H9 (cell line): Measurements from ENCODE around the gene UST. TPM values are rescaled to one million over a fixed set of nuclear protein-coding genes. Genes with fewer than 3 reads are reported as not detected.
"Not testable (repeated sequence)": the region's sequence is repeated elsewhere in the genome, so short reads cannot be mapped to it uniquely, and the experiment has no call there.

ENCODE experiments used
- DNase-seq: peaks from one replicate; pipeline ENCODE4 v3.0.0-alpha.2; 2017
- H2AFZ ChIP-seq: one replicate; pipeline ENCODE4 v1.6.1; 2013; ENCODE audit warnings: mild to moderate bottlenecking, low read length, control low read depth, moderate library complexity
- H2AK5ac ChIP-seq: 2 replicates; pipeline ENCODE4 v1.6.1; 2013; ENCODE audit warnings: low read length, control low read depth, mixed read lengths; ENCODE audit not compliant: insufficient read length
- H2BK120ac ChIP-seq: one replicate; pipeline ENCODE4 v1.6.1; 2013; ENCODE audit warnings: low read depth, mild to moderate bottlenecking, low read length, control low read depth, inconsistent platforms; ENCODE audit not compliant: poor library complexity, severe bottlenecking
- H2BK12ac ChIP-seq: 2 replicates; pipeline ENCODE4 v1.6.1; 2013; ENCODE audit warnings: low read length, control low read depth, mixed read lengths, low read depth; ENCODE audit not compliant: insufficient read length
- H2BK15ac ChIP-seq: 2 replicates; pipeline ENCODE4 v1.6.1; 2013; ENCODE audit warnings: low read depth, low read length, control low read depth
- H2BK20ac ChIP-seq: one replicate; pipeline ENCODE4 v1.6.1; 2013; ENCODE audit warnings: low read depth, mild to moderate bottlenecking, low read length, control low read depth, inconsistent platforms; ENCODE audit not compliant: poor library complexity, severe bottlenecking
- H2BK5ac ChIP-seq: 2 replicates; pipeline ENCODE4 v1.6.1; 2013; ENCODE audit warnings: low read length, control low read depth, mixed read lengths; ENCODE audit not compliant: insufficient read length
- H3K14ac ChIP-seq: 2 replicates; pipeline ENCODE4 v1.6.1; 2013; ENCODE audit warnings: low read length, control low read depth; ENCODE audit not compliant: insufficient read depth
- H3K18ac ChIP-seq: 2 replicates; pipeline ENCODE4 v1.6.1; 2013; ENCODE audit warnings: low read depth, mild to moderate bottlenecking, mixed read lengths, low read length, control low read depth; ENCODE audit not compliant: insufficient read length
- H3K23ac ChIP-seq: 2 replicates; pipeline ENCODE4 v1.6.1; 2013; ENCODE audit warnings: low read length, control low read depth, mixed read lengths, low read depth; ENCODE audit not compliant: insufficient read length
- H3K23me2 ChIP-seq: 2 replicates; pipeline ENCODE4 v1.6.1; 2013; ENCODE audit warnings: low read depth, mild to moderate bottlenecking, mixed read lengths, low read length, control low read depth; ENCODE audit not compliant: insufficient read length, poor library complexity, severe bottlenecking
- H3K27ac ChIP-seq: 2 replicates; pipeline ENCODE4 v1.5.1; 2013; ENCODE audit warnings: low read length, control low read depth, mixed read lengths, low read depth; ENCODE audit not compliant: insufficient read length
- H3K27me3 ChIP-seq: 2 replicates; pipeline ENCODE4 v1.6.1; 2013; ENCODE audit warnings: low read length, control low read depth, inconsistent platforms; ENCODE audit not compliant: insufficient read depth
- H3K4ac ChIP-seq: 2 replicates; pipeline ENCODE4 v1.6.1; 2013; ENCODE audit warnings: low read depth, mild to moderate bottlenecking, control low read depth, inconsistent platforms, low read length, moderate library complexity
- H3K4me1 ChIP-seq: 2 replicates; pipeline ENCODE4 v1.6.1; 2013; ENCODE audit warnings: low read length, control low read depth, inconsistent platforms; ENCODE audit not compliant: insufficient read depth
- H3K4me2 ChIP-seq: 2 replicates; pipeline ENCODE4 v1.6.1; 2013; ENCODE audit warnings: low read length, control low read depth, mixed read lengths; ENCODE audit not compliant: insufficient read length, insufficient read depth
- H3K56ac ChIP-seq: 2 replicates; pipeline ENCODE4 v1.6.1; 2013; ENCODE audit warnings: low read depth, mild to moderate bottlenecking, mixed read lengths, low read length, control low read depth; ENCODE audit not compliant: insufficient read length
- H3K79me1 ChIP-seq: 2 replicates; pipeline ENCODE4 v1.6.1; 2013; ENCODE audit warnings: low read depth, mild to moderate bottlenecking, moderate library complexity, low read length, control low read depth, inconsistent platforms; ENCODE audit not compliant: insufficient read depth, poor library complexity, severe bottlenecking
- H3K79me2 ChIP-seq: 2 replicates; pipeline ENCODE4 v1.6.1; 2013; ENCODE audit warnings: low read length, control low read depth, inconsistent platforms; ENCODE audit not compliant: insufficient read depth
- H3K9ac ChIP-seq: 2 replicates; pipeline ENCODE4 v1.6.1; 2013; ENCODE audit warnings: low read length, control low read depth, mixed read lengths; ENCODE audit not compliant: insufficient read length; ENCODE audit errors: extremely low read depth
- H3K9me3 ChIP-seq: one replicate; pipeline ENCODE4 v1.6.1; 2013; ENCODE audit warnings: low read depth, low read length, inconsistent platforms; ENCODE audit not compliant: control insufficient read depth
- H3T11ph ChIP-seq: one replicate; pipeline ENCODE4 v1.6.1; 2013; ENCODE audit warnings: mild to moderate bottlenecking, low read length, control low read depth, inconsistent platforms
- H4K20me1 ChIP-seq: one replicate; pipeline ENCODE4 v1.6.1; 2013; ENCODE audit not compliant: control insufficient read depth, insufficient read length, insufficient read depth
- H4K5ac ChIP-seq: 2 replicates; pipeline ENCODE4 v1.6.1; 2013; ENCODE audit warnings: low read depth, mild to moderate bottlenecking, mixed read lengths, low read length, control low read depth; ENCODE audit not compliant: insufficient read length
- H4K8ac ChIP-seq: replicated peaks from 2 replicates; pipeline ENCODE4 v1.6.1; 2013; ENCODE audit warnings: low read length, control low read depth, mixed read lengths, low read depth; ENCODE audit not compliant: insufficient read length
- H4K91ac ChIP-seq: 2 replicates; pipeline ENCODE4 v1.6.1; 2013; ENCODE audit warnings: low read depth, mild to moderate bottlenecking, moderate library complexity, mixed read lengths, low read length, control low read depth; ENCODE audit not compliant: insufficient read length
- H3K27ac Mint-ChIP-seq, 3 experiments: 2 replicates in 2 of 3; 3 replicates in 1 of 3; pipeline ENCODE4 v1.8.0; 2020 to 2021; ENCODE audit warnings: mixed read lengths in 3 of 3, mild to moderate bottlenecking in 1 of 3, moderate library complexity in 1 of 3
- H3K27me3 Mint-ChIP-seq: 2 replicates; pipeline ENCODE4 v1.8.0; 2021; ENCODE audit warnings: low read depth, mild to moderate bottlenecking, moderate library complexity, mixed read lengths
- H3K36me3 Mint-ChIP-seq, 3 experiments: 2 replicates in 2 of 3; 3 replicates in 1 of 3; pipeline ENCODE4 v1.8.0; 2020 to 2021; ENCODE audit warnings: low read depth in 3 of 3, mixed read lengths in 3 of 3; ENCODE audit not compliant: insufficient read depth in 1 of 3
- H3K4me1 Mint-ChIP-seq, 2 experiments: 2 replicates each; pipeline ENCODE4 v1.8.0; 2020; ENCODE audit warnings: mixed read lengths in 2 of 2
- H3K4me3 Mint-ChIP-seq, 2 experiments: 2 replicates in 1 of 2; 3 replicates in 1 of 2; pipeline ENCODE4 v1.8.0; 2020 to 2021; ENCODE audit warnings: mild to moderate bottlenecking in 2 of 2, mixed read lengths in 2 of 2, moderate library complexity in 1 of 2
- H3K9me3 Mint-ChIP-seq, 2 experiments: 2 replicates in 1 of 2; 3 replicates in 1 of 2; pipeline ENCODE4 v1.8.0; 2020; ENCODE audit warnings: mild to moderate bottlenecking in 2 of 2, mixed read lengths in 2 of 2, moderate library complexity in 1 of 2
- CTCF ChIP-seq: fragments of 200-600 bp; sonication (generic); conservative IDR thresholded peaks from 3 replicates; pipeline ENCODE4 v1.8.0; 2021; ENCODE audit warnings: antibody characterized with exemption, mild to moderate bottlenecking
- WGBS: extraction: QIAGEN DNeasy Blood & Tissue Kit; methylation state at CpG from one replicate; pipeline ENCODE4 v1.1.7; 2013; ENCODE audit warnings: missing lambda C conversion rate, low lambda C conversion rate, mixed read lengths; ENCODE audit not compliant: insufficient read length; ENCODE audit errors: extremely low coverage; 5-methylcytosine and 5-hydroxymethylcytosine counted together
- total RNA-seq: library from RNA; stranded (reverse); gene quantifications from 2 replicates; pipeline ENCODE4 v1.2.1, GENCODE V29; 2021

UST gene
- total RNA-seq, 1 experiment from 2014 or later = 14.4 TPM

- Histone ChIP-seq H3K4me2 (no peak overlapping the region), H2AFZ (no peak overlapping the region), H2BK12ac (no peak overlapping the region), H4K8ac (no peak overlapping the region), H2BK15ac (no peak overlapping the region), H3K9me3 (no peaks in the 10 kb centered on the region), H3K4me1 (peaks cover 7% of the 10 kb centered on the region; the same call in 1 of the 2 replicates), H2BK120ac (no peak overlapping the region), H3K23ac (no peak overlapping the region), H3K27ac (no peak overlapping the region), H3K56ac (no peak overlapping the region), H3K79me1 (no peaks in the 10 kb centered on the region), H4K20me1 (no peaks in the 10 kb centered on the region), H2BK20ac (no peak overlapping the region), H2AK5ac (no peak overlapping the region), H3K27me3 (no peaks in the 10 kb centered on the region), H3K14ac (no peak overlapping the region), H3K23me2 (no peaks in the 10 kb centered on the region), H3T11ph (no peak overlapping the region), H2BK5ac (no peak overlapping the region), H3K18ac (no peak overlapping the region), H3K9ac (no peak overlapping the region), H4K5ac (no peak overlapping the region), H3K79me2 (peaks cover 16% of the 10 kb centered on the region; the same call in 1 of the 2 replicates), H3K4ac (no peak overlapping the region), H4K91ac (no peak overlapping the region)
- no peak for TF ChIP-seq CTCF
- Mint-ChIP-seq H3K4me3 (no peak overlapping the region), H3K9me3 (no peaks in the 10 kb centered on the region), H3K36me3 (no peaks in the 10 kb centered on the region; a peak in 4 of 7 replicates), H3K27me3 (no peaks in the 10 kb centered on the region), H3K27ac (peak overlapping the region in 2 of 3 experiments; percentile 58 to 60; a peak in 1 of 7 replicates), H3K4me1 (peaks cover 32 to 36% of the 10 kb centered on the region in 2 experiments)
- no peak for DNase-seq
- WGBS = no CpG with 5 or more reads among the region's 4 CpGs
Observed at GRCh38 chr6:148848915-148849314, 102.1 kb downstream of the UST start.

- H3K79me2 ChIP-seq = peaks cover 16% of the 10 kb centered on the region; the same call in 1 of the 2 replicates
- not testable (repeated sequence) for H3K4me3 Mint-ChIP-seq, H2BK15ac ChIP-seq, H2AK5ac ChIP-seq, H3K4me2 ChIP-seq, H3K27me3 ChIP-seq, H3K27ac Mint-ChIP-seq, H3K27me3 Mint-ChIP-seq, H2BK20ac ChIP-seq, H2BK12ac ChIP-seq, H4K20me1 ChIP-seq, H3K36me3 Mint-ChIP-seq, H3K4me1 ChIP-seq, H3K23me2 ChIP-seq, H3K27ac ChIP-seq, DNase-seq, H4K5ac ChIP-seq, H3K79me1 ChIP-seq, H4K8ac ChIP-seq, H3K9me3 ChIP-seq, H3K14ac ChIP-seq, H3K18ac ChIP-seq, H4K91ac ChIP-seq, H2BK120ac ChIP-seq, H3K9ac ChIP-seq, H3K9me3 Mint-ChIP-seq, H3T11ph ChIP-seq, H2BK5ac ChIP-seq, H3K23ac ChIP-seq, H3K4ac ChIP-seq, H2AFZ ChIP-seq, H3K56ac ChIP-seq
- no CpG with 5 or more reads among the region's 5 CpGs for WGBS
- H3K4me1 Mint-ChIP-seq = peaks cover 37 to 41% of the 10 kb centered on the region in 2 experiments
Observed at GRCh38 chr6:148849449-148849848, 102.6 kb downstream of the UST start.
